ENCODE data around the gene BPNT1. TPM values are rescaled to one million over a fixed set of nuclear protein-coding genes. Genes with fewer than 3 reads are reported as not detected.

The BPNT1 gene
- total and polyA plus RNA-seq, 2 of the 13 experiments (the other 11 are each of a cell fraction or from before 2014, with no cell fraction given): 35.2 to 43.9 TPM

DNA sequence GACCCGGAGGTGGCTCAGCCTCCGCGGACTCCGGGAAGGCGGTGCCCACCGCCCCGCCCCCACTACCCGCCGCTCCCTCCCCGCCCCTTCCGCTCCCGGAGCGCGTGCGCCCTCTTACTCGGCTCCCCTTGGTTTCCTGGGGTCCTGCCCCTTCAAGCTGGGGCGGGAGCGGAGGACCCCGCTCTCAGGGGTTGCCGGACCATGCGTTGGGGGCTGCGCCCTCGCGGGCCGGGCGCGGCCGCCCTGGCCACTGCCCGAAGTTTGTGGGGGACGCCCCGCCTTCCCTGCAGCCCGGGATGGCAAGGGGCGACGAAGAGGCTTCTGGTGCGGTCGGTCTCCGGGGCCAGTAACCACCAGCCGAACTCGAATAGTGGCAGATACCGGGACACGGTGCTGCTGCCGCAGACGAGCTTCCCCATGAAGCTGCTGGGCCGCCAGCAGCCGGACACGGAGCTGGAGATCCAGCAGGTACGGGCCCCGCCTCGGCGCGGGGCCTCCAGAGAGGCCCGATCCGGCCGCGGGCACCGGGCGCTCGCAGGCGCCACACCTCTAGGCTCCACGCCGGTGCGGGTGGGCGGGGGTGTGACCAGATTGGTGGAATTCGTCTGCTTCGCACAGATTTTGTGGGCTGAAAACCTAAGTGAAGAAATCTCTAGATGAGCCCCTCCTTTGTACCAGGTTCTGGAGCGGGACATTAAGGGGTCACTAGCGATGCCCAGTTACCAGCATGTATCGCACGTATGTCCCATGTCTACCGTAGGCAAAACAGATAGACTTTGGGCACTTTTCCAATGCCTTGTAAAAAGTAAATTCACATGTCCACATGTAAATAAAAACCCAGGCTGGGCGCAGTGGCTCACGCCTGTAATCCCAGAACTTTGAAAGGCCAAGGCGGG, 4.7 kb upstream of the BPNT1 start, which contains the start of gene IARS2 (continued):
- no peak for TF ChIP-seq SP2 (CRISPR knock-in tag; IDR thresholded peaks at IDR 0.05)
- no peak for TF ChIP-seq XRCC5 (optimal IDR thresholded peaks at IDR 0.05; ENCODE audit: low read length)
- 0 out of 2 replicates have a peak, but pooled peaks have one; percentile 72 for TF ChIP-seq TSC22D2 (CRISPR knock-in tag; IDR thresholded peaks at IDR 0.05; ENCODE audit: borderline replicate concordance)
- peak; percentile 61; the same call in 1 of the 2 replicates for TF ChIP-seq ZNF441 (CRISPR knock-in tag; IDR thresholded peaks at IDR 0.05; ENCODE audit: borderline replicate concordance)
- TF ChIP-seq KDM5A (IDR thresholded peaks at IDR 0.05; ENCODE audit: borderline replicate concordance, low read length): peak; percentile 78; the same call in 1 of the 2 replicates
- no peak for TF ChIP-seq ELF4 (CRISPR knock-in tag; IDR thresholded peaks at IDR 0.05; ENCODE audit: borderline replicate concordance)
- TF ChIP-seq POGZ (CRISPR knock-in tag; IDR thresholded peaks at IDR 0.05): peak; percentile 17; the same call in 1 of the 2 replicates
- no peak for TF ChIP-seq TOE1 (CRISPR knock-in tag; IDR thresholded peaks at IDR 0.05)
- no peak for TF ChIP-seq ETV5 (CRISPR knock-in tag; IDR thresholded peaks at IDR 0.05; ENCODE audit: borderline replicate concordance)
- peak; percentile 83; the same call in 1 of the 2 replicates for TF ChIP-seq MTERF4 (CRISPR knock-in tag; IDR thresholded peaks at IDR 0.05)
- TF ChIP-seq KDM2A (CRISPR knock-in tag; IDR thresholded peaks at IDR 0.05; ENCODE audit: borderline replicate concordance, low read depth): peak; percentile 87
- no peak for TF ChIP-seq TBP (CRISPR knock-in tag; IDR thresholded peaks at IDR 0.05)
- peak; percentile 83 for TF ChIP-seq ZNF709 (CRISPR knock-in tag; IDR thresholded peaks at IDR 0.05)
- TF ChIP-seq BCL6 (CRISPR knock-in tag; IDR thresholded peaks at IDR 0.05): peak; percentile 14; the same call in 1 of the 2 replicates
- TF ChIP-seq, protein P1, sequence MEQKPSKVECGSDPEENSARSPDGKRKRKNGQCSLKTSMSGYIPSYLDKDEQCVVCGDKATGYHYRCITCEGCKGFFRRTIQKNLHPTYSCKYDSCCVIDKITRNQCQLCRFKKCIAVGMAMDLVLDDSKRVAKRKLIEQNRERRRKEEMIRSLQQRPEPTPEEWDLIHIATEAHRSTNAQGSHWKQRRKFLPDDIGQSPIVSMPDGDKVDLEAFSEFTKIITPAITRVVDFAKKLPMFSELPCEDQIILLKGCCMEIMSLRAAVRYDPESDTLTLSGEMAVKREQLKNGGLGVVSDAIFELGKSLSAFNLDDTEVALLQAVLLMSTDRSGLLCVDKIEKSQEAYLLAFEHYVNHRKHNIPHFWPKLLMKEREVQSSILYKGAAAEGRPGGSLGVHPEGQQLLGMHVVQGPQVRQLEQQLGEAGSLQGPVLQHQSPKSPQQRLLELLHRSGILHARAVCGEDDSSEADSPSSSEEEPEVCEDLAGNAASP (CRISPR knock-in tag; IDR thresholded peaks at IDR 0.05; ENCODE audit: borderline replicate concordance): no peak
- peak; percentile 42 for TF ChIP-seq HNRNPLL (IDR thresholded peaks at IDR 0.05; ENCODE audit: low read depth, low read length, poor library complexity, severe bottlenecking)
- peak; percentile 31 for TF ChIP-seq RAD21 (CRISPR knock-in tag; IDR thresholded peaks at IDR 0.05)
- TF ChIP-seq, protein P2, sequence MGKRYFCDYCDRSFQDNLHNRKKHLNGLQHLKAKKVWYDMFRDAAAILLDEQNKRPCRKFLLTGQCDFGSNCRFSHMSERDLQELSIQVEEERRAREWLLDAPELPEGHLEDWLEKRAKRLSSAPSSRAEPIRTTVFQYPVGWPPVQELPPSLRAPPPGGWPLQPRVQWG (CRISPR knock-in tag; IDR thresholded peaks at IDR 0.05; ENCODE audit: borderline replicate concordance, low read depth): no peak
- no peak for TF ChIP-seq ZNF790 (CRISPR knock-in tag; IDR thresholded peaks at IDR 0.05; ENCODE audit: borderline replicate concordance)
- TF ChIP-seq, protein P3, sequence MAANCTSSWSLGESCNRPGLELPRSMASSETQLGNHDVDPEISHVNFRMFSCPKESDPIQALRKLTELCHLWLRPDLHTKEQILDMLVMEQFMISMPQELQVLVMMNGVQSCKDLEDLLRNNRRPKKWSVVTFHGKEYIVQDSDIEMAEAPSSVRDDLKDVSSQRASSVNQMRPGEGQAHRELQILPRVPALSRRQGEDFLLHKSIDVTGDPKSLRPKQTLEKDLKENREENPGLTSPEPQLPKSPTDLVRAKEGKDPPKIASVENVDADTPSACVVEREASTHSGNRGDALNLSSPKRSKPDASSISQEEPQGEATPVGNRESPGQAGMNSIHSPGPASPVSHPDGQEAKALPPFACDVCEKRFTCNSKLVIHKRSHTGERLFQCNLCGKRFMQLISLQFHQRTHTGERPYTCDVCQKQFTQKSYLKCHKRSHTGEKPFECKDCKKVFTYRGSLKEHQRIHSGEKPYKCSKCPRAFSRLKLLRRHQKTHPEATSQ (CRISPR knock-in tag; IDR thresholded peaks at IDR 0.05; ENCODE audit: borderline replicate concordance): no peak
- TF ChIP-seq ZSCAN30 (CRISPR knock-in tag; IDR thresholded peaks at IDR 0.05): peak; percentile 81; the same call in 1 of the 2 replicates
- TF ChIP-seq YY1 (IDR thresholded peaks at IDR 0.05; ENCODE audit: insufficient read depth, insufficient replicate concordance, low read depth, low read length): no peak

Data from HepG2 (cell line).